CD4-positive, alpha-beta T cell treated with Interferon alpha-2 for 1 hour (primary cell): ENCODE data around the gene SMARCA2.
A peak's percentile ranks its signal among the peaks of the same experiment; 100 is the strongest.

Source experiments
- DNase-seq, 2 donors: peaks; one replicate each; pipeline ENCODE4 v3.0.0-alpha.2; 2020 to 2022

The SMARCA2 gene

GRCh38 chr9:2014696-2015580 lies at the start of gene SMARCA2:
Gene SMARCA2 (plus strand): TSS chr9:2015347. CDS start chr9:2029023, 13,676 bp downstream.
- peak; percentile 95 to 96 for DNase-seq

- DNase-seq, result no peak
Observed at GRCh38 chr9:1966725-1967366, 48.3 kb upstream of the SMARCA2 start.

- no peak for DNase-seq
Observed at GRCh38 chr9:1969160-1969559, 46.0 kb upstream of the SMARCA2 start.

GRCh38 chr9:1969898-1970297 lies 45.2 kb upstream of the SMARCA2 start:
- DNase-seq, result no peak

- no peak for DNase-seq
Observed at GRCh38 chr9:1972672-1973071, 42.5 kb upstream of the SMARCA2 start.

GRCh38 chr9:1977026-1977425 lies 38.1 kb upstream of the SMARCA2 start:
- DNase-seq, result no peak

- DNase-seq, result no peak
Observed at GRCh38 chr9:1978941-1979340, 36.2 kb upstream of the SMARCA2 start.

- no peak for DNase-seq
Observed at GRCh38 chr9:1979741-1980367, 35.3 kb upstream of the SMARCA2 start.

- no peak for DNase-seq
Observed at GRCh38 chr9:1980387-1980786, 34.8 kb upstream of the SMARCA2 start.

GRCh38 chr9:1982074-1982473 lies 33.1 kb upstream of the SMARCA2 start:
- no peak for DNase-seq

GRCh38 chr9:1986341-1986740 lies 28.8 kb upstream of the SMARCA2 start:
- no peak for DNase-seq

GRCh38 chr9:1989500-1989899 lies 25.6 kb upstream of the SMARCA2 start:
- DNase-seq, result no peak

GRCh38 chr9:1994180-1994579 lies 21.0 kb upstream of the SMARCA2 start:
- no peak for DNase-seq

- DNase-seq, result no peak
Observed at GRCh38 chr9:1995084-1995483, 20.1 kb upstream of the SMARCA2 start.

GRCh38 chr9:1996156-1996555 lies 19.0 kb upstream of the SMARCA2 start:
- DNase-seq, result no peak

GRCh38 chr9:1997646-1998045 lies 17.5 kb upstream of the SMARCA2 start:
- no peak for DNase-seq

- DNase-seq, result no peak
Observed at GRCh38 chr9:1998111-1998510, 17.0 kb upstream of the SMARCA2 start.

- no peak for DNase-seq
Observed at GRCh38 chr9:2000314-2000713, 14.8 kb upstream of the SMARCA2 start.

GRCh38 chr9:2008372-2008771 lies 6.8 kb upstream of the SMARCA2 start:
- DNase-seq, result no peak

GRCh38 chr9:2012347-2012746 lies 2.8 kb upstream of the SMARCA2 start:
- no peak for DNase-seq

- DNase-seq, result no peak
Observed at GRCh38 chr9:2013743-2014475, 1.2 kb upstream of the SMARCA2 start.

- DNase-seq, result peak; percentile 24 to 51
Observed at GRCh38 chr9:2015581-2016407, 647 bp downstream of the SMARCA2 start.
